Trophoblast cell (in vitro differentiated cells and primary cell): ENCODE measurements around the gene KDM4B.

Experiments used
- DNase-seq, 2 donors: peaks; one replicate each; pipeline ENCODE4 v3.0.0-alpha.2; 2016
- H2AFZ ChIP-seq: 2 replicates; pipeline ENCODE4 v1.6.1; 2013; ENCODE audit warnings: low read length, moderate library complexity, mild to moderate bottlenecking; ENCODE audit not compliant: insufficient read depth, poor library complexity
- H2AK5ac ChIP-seq: 2 replicates; pipeline ENCODE4 v1.6.1; 2013; ENCODE audit warnings: mild to moderate bottlenecking, low read length
- H2BK120ac ChIP-seq: 2 replicates; pipeline ENCODE4 v1.6.1; 2013; ENCODE audit warnings: low read length, mild to moderate bottlenecking, moderate library complexity; ENCODE audit not compliant: insufficient read depth, poor library complexity
- H2BK12ac ChIP-seq: 2 replicates; pipeline ENCODE4 v1.6.1; 2013; ENCODE audit warnings: mild to moderate bottlenecking, low read length, moderate library complexity
- H2BK5ac ChIP-seq: 2 replicates; pipeline ENCODE4 v1.6.1; 2013; ENCODE audit warnings: low read length, low read depth, moderate library complexity, mild to moderate bottlenecking; ENCODE audit not compliant: poor library complexity
- H3K14ac ChIP-seq: 2 replicates; pipeline ENCODE4 v1.6.1; 2013; ENCODE audit warnings: mild to moderate bottlenecking, low read length
- H3K18ac ChIP-seq: 2 replicates; pipeline ENCODE4 v1.6.1; 2013; ENCODE audit warnings: mild to moderate bottlenecking, low read length
- H3K23ac ChIP-seq: 2 replicates; pipeline ENCODE4 v1.6.1; 2013; ENCODE audit warnings: low read length
- H3K27ac ChIP-seq: 2 replicates; pipeline ENCODE4 v1.5.1; 2013; ENCODE audit warnings: low read depth, mild to moderate bottlenecking, inconsistent platforms, low read length, moderate library complexity
- H3K27me3 ChIP-seq: 2 replicates; pipeline ENCODE4 v1.6.1; 2013; ENCODE audit warnings: inconsistent platforms, mild to moderate bottlenecking, low read length, moderate library complexity; ENCODE audit not compliant: insufficient read depth
- H3K36me3 ChIP-seq, 2 experiments: 1 replicate in 1 of 2; 2 replicates in 1 of 2; pipeline ENCODE4 v1.6.1; 2013; ENCODE audit warnings: low read length in 2 of 2, mild to moderate bottlenecking in 2 of 2, moderate library complexity in 1 of 2; ENCODE audit not compliant: insufficient read depth in 2 of 2, control insufficient read depth in 1 of 2
- H3K4ac ChIP-seq: 2 replicates; pipeline ENCODE4 v1.6.1; 2013; ENCODE audit warnings: low read depth, mild to moderate bottlenecking, low read length, moderate library complexity
- H3K4me1 ChIP-seq, 2 experiments: 1 replicate in 1 of 2; 2 replicates in 1 of 2; pipeline ENCODE4 v1.6.1; 2013; ENCODE audit warnings: low read length in 2 of 2, mild to moderate bottlenecking in 2 of 2, moderate library complexity in 1 of 2; ENCODE audit not compliant: insufficient read depth in 2 of 2, control insufficient read depth in 1 of 2
- H3K4me2 ChIP-seq: 2 replicates; pipeline ENCODE4 v1.6.1; 2013; ENCODE audit warnings: inconsistent platforms, mild to moderate bottlenecking, low read length, moderate library complexity
- H3K4me3 ChIP-seq: 2 replicates; pipeline ENCODE4 v1.5.1; 2013; ENCODE audit warnings: mild to moderate bottlenecking, low read depth, low read length, inconsistent platforms
- H3K79me1 ChIP-seq: one replicate; pipeline ENCODE4 v1.6.1; 2013; ENCODE audit warnings: low read length
- H3K79me2 ChIP-seq: 2 replicates; pipeline ENCODE4 v1.6.1; 2013; ENCODE audit warnings: low read length, mild to moderate bottlenecking; ENCODE audit not compliant: control insufficient read depth, insufficient read depth, poor library complexity
- H3K9ac ChIP-seq: 2 replicates; pipeline ENCODE4 v1.6.1; 2013; ENCODE audit warnings: mild to moderate bottlenecking, low read length
- H3K9me3 ChIP-seq: 2 replicates; pipeline ENCODE4 v1.6.1; 2013; ENCODE audit warnings: low read depth, mild to moderate bottlenecking, control low read depth, inconsistent platforms, low read length; ENCODE audit not compliant: insufficient read depth
- H4K12ac ChIP-seq: 2 replicates; pipeline ENCODE4 v1.6.1; 2013; ENCODE audit warnings: low read depth, mild to moderate bottlenecking, low read length, moderate library complexity
- H4K8ac ChIP-seq: 2 replicates; pipeline ENCODE4 v1.6.1; 2013; ENCODE audit warnings: low read depth, mild to moderate bottlenecking, low read length, moderate library complexity
- H4K91ac ChIP-seq: one replicate; pipeline ENCODE4 v1.6.1; 2013; ENCODE audit warnings: low read depth, mild to moderate bottlenecking, low read length, moderate library complexity
- WGBS: extraction: QIAGEN DNeasy Blood & Tissue Kit; methylation state at CpG from one replicate; pipeline ENCODE4 v1.1.7; 2013; ENCODE audit warnings: missing lambda C conversion rate; ENCODE audit not compliant: insufficient read length, insufficient coverage; ENCODE audit errors: extremely low coverage; 5-methylcytosine and 5-hydroxymethylcytosine counted together

The KDM4B gene

DNA sequence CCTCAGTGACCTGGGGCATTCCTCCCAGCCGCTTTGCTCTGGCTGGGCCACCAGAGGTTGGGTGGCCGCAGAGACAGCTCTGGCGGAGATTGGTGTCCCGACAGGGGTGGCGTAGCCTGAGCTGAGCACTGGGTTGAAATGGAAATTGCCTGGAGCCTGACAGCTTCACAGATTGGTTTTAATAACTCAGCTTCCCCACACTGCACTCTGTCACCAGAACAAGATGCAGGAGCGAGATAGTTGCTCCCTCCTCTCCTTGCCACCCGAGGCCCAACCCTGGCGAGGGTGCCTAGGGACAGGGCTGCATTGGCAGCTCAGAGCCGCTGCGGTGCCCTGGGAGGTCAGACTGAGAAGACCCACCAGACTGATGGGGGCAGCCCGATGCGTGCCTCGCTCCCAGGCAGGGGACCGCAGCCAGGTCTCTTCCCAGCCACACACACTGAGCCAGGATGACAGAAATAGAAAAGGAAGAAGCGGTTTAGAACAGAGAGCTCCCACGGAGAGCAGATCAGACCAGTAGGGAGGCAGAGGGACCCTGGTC is 84.1 kb downstream of the KDM4B start:
- Histone ChIP-seq H2BK5ac (no peak overlapping the region), H2AK5ac (no peak overlapping the region), H3K18ac (no peak overlapping the region), H3K79me1 (peaks cover 3% of the 10 kb centered on the region), H4K12ac (no peak overlapping the region), H3K36me3 (peaks cover 75 to 77% of the 10 kb centered on the region in 2 experiments), H3K27ac (no peak overlapping the region), H3K23ac (no peak overlapping the region), H2BK120ac (no peak overlapping the region), H4K8ac (no peak overlapping the region), H3K79me2 (peaks cover 2% of the 10 kb centered on the region), H3K14ac (no peak overlapping the region), H2BK12ac (no peak overlapping the region), H4K91ac (no peak overlapping the region), H3K4me3 (no peak overlapping the region), H3K4me1 (peaks cover 3 to 8% of the 10 kb centered on the region in 2 experiments), H2AFZ (no peak overlapping the region), H3K27me3 (no peaks in the 10 kb centered on the region), H3K4me2 (no peak overlapping the region), H3K4ac (no peak overlapping the region), H3K9ac (no peak overlapping the region), H3K9me3 (no peaks in the 10 kb centered on the region)
- no peak for DNase-seq
- no CpG with 5 or more reads among the region's 16 CpGs for WGBS

DNA sequence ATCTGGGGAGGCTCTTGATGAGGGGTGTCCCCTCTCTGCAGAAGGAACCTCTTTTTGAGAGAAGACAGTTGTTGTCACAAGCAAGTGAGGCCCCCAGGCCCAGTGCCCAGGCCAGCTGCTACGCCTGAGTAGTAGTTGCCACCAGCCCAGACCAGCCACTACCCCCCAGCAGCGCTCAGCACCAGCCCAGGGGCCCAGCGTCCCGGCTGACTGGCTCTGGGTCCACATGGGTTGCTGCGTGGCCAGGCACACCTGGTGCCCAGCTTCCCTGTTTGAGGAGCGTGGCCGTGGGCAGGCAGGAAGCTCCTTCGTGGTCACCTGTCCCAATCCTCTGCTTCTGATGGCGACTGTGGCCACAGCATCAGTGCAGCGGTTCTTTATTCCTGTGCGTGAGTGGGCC is 84.7 kb downstream of the KDM4B start:
- H2BK120ac ChIP-seq, result no peak overlapping the region
- no peak overlapping the region for H3K9ac ChIP-seq
- no peak overlapping the region for H2AFZ ChIP-seq
- H3K79me1 ChIP-seq, result peaks cover under 1% of the 10 kb centered on the region
- no peak overlapping the region for H4K91ac ChIP-seq
- H3K27ac ChIP-seq, result no peak overlapping the region
- H2BK5ac ChIP-seq, result no peak overlapping the region
- DNase-seq, result no peak
- H3K4me1 ChIP-seq, result peaks cover under 1 to 5% of the 10 kb centered on the region in 2 experiments
- H3K4me2 ChIP-seq, result no peak overlapping the region
- H3K4me3 ChIP-seq, result no peak overlapping the region
- H3K27me3 ChIP-seq, result no peaks in the 10 kb centered on the region
- no peaks in the 10 kb centered on the region for H3K9me3 ChIP-seq
- no peak overlapping the region for H2BK12ac ChIP-seq
- H3K14ac ChIP-seq, result no peak overlapping the region
- H3K4ac ChIP-seq, result no peak overlapping the region
- H3K36me3 ChIP-seq, result peaks cover 80% of the 10 kb centered on the region in 2 experiments
- H3K23ac ChIP-seq, result no peak overlapping the region
- no peak overlapping the region for H4K12ac ChIP-seq
- H4K8ac ChIP-seq, result no peak overlapping the region
- no peak overlapping the region for H3K18ac ChIP-seq
- no peak overlapping the region for H2AK5ac ChIP-seq
- H3K79me2 ChIP-seq, result peaks cover under 1% of the 10 kb centered on the region
- WGBS, result no CpG with 5 or more reads among the region's 11 CpGs

DNA sequence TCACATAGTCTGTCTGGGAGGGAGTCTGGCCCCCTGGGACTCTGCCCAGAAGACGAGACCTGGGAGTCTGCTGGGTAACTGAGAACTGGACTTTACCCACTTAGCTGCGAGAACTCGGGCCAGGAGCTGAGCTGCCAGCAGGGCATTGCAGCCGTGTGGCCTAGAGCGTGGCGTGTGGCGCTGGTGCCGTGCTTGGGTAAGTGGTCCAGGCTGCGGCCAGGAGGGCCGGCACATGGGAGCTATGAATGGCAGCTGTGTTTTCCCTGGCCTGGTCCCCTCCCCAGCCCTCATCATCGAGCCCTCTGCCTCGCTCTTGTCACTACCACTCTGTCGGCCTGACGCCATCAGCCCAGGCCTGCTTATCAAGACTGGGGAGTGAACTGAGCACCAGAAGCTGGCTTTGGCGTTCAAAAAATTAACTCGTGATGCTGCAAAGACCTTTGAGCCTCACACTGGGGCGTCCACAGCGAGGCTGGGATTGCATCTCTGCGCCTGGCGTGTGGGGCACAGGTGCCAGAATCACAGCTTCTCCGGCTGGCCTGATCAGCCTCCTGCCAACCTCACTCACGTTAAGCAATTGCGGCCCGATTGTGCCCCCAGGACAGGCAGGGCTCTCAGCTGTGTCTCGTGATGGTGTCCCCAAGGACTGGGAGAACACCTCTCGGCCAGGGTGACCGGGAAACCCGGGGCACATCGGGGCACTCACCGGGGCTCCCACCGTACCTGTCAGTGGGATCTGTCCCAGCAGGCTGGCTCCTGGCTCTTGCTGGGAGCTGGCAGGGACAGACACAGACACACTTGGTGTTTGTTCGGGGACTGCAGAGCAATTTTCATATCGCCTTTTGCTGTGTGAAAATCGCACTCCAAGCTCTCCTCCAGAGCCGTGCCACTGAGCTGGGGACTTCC is 85.9 kb downstream of the KDM4B start:
- Histone ChIP-seq H3K18ac (no peak overlapping the region), H2BK5ac (no peak overlapping the region), H4K91ac (no peak overlapping the region), H3K4ac (no peak overlapping the region), H3K36me3 (peaks cover 87% of the 10 kb centered on the region in 2 experiments), H4K8ac (no peak overlapping the region), H3K9me3 (no peaks in the 10 kb centered on the region), H3K23ac (no peak overlapping the region), H2BK120ac (no peak overlapping the region), H3K79me1 (no peaks in the 10 kb centered on the region), H3K4me2 (no peak overlapping the region), H3K79me2 (no peaks in the 10 kb centered on the region), H2AFZ (no peak overlapping the region), H4K12ac (no peak overlapping the region), H3K4me1 (no peaks in the 10 kb centered on the region), H2AK5ac (no peak overlapping the region), H3K27me3 (no peaks in the 10 kb centered on the region), H3K4me3 (no peak overlapping the region), H3K14ac (no peak overlapping the region), H3K27ac (no peak overlapping the region), H2BK12ac (no peak overlapping the region), H3K9ac (no peak overlapping the region)
- DNase-seq, result no peak
- no CpG with 5 or more reads among the region's 35 CpGs for WGBS

DNA sequence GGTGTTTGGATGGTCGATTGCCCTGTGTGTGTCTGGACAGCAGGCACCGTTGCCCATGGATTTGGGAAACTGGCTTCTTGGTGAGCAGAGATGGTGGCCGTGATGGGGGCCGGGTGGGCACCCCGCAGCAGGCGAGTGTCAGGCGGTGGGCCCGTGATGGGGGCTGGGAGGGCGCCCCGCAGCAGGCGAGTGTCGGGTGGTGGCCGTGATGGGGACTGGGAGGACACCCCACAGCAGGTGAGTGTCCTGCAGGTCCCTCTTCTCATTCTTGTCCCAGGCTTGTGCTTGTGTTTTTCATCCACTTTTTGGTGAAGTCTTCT is 86.5 kb downstream of the KDM4B start:
- H3K4ac ChIP-seq, result no peak overlapping the region
- H3K9ac ChIP-seq, result no peak overlapping the region
- H3K18ac ChIP-seq, result no peak overlapping the region
- H2BK120ac ChIP-seq, result no peak overlapping the region
- H3K79me1 ChIP-seq, result no peaks in the 10 kb centered on the region
- no peak overlapping the region for H2AK5ac ChIP-seq
- no CpG with 5 or more reads among the region's 13 CpGs for WGBS
- no peaks in the 10 kb centered on the region for H3K9me3 ChIP-seq
- H4K8ac ChIP-seq, result no peak overlapping the region
- H2BK5ac ChIP-seq, result no peak overlapping the region
- H3K27ac ChIP-seq, result no peak overlapping the region
- H4K91ac ChIP-seq, result no peak overlapping the region
- H3K4me1 ChIP-seq, result no peaks in the 10 kb centered on the region
- H2AFZ ChIP-seq, result no peak overlapping the region
- no peak overlapping the region for H3K23ac ChIP-seq
- no peak overlapping the region for H2BK12ac ChIP-seq
- no peaks in the 10 kb centered on the region for H3K27me3 ChIP-seq
- H4K12ac ChIP-seq, result no peak overlapping the region
- no peak overlapping the region for H3K4me2 ChIP-seq
- no peak overlapping the region for H3K14ac ChIP-seq
- no peak for DNase-seq
- H3K79me2 ChIP-seq, result no peaks in the 10 kb centered on the region
- H3K36me3 ChIP-seq, result peaks cover 83 to 84% of the 10 kb centered on the region in 2 experiments
- no peak overlapping the region for H3K4me3 ChIP-seq
